GM12892 (cell line): Measurements from ENCODE around the gene CDC14A.

Experiments used
- POLR2A ChIP-seq: IDR thresholded peaks from 2 replicates; pipeline ENCODE4 v1.6.1; 2011; ENCODE audit warnings: low read depth, low read length, control low read depth
- TAF1 ChIP-seq: IDR thresholded peaks from 2 replicates; pipeline ENCODE4 v1.6.1; 2011; ENCODE audit warnings: low read depth, mild to moderate bottlenecking, control low read depth, low read length, borderline replicate concordance

GRCh38 chr1:100481303-100481702 lies 129.0 kb downstream of the CDC14A start:
- TF ChIP-seq POLR2A (no peak), TAF1 (no peak)
